Measurements from ENCODE around the gene PLEKHA5. TPM values are rescaled to one million over a fixed set of nuclear protein-coding genes. Genes with fewer than 3 reads are reported as not detected.

Gene PLEKHA5
- total and polyA plus RNA-seq, 7 donors, result 7.0 to 32.6 (median 14.7) TPM

DNA sequence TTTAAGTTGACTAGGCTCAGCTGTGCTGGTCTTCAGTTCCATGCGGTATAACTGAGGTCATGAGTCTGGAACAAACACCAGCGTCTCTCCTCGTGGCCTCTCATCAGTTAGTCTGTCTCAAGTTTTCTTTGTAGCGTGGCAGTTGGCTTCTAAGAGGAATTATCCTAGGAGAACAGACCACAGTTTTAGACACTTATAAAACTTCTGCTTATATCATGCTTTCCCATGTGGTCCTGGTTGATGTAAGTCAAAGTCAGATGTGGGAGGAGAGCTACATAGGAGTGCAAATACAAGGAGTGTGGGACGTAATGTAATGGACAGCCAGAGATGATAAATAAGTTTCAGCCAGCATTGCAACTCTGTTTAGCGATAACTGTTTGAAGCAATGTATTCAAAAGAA lies 14.8 kb downstream of the PLEKHA5 start:
- H3K27ac ChIP-seq, result no peak overlapping the region
- H3K9me3 ChIP-seq, result no peaks in the 10 kb centered on the region
- WGBS, 2 donors, result 88 to 92% methylated on average over 6 of the region's 6 CpGs
- DNase-seq, result no peak
- peaks cover 0 to 8% (median 0%) of the 10 kb centered on the region in 4 donors for H3K4me1 ChIP-seq
- intact Hi-C loops (cut with DNase I), result no loop called here
- no peak overlapping the region for H3K4me3 ChIP-seq
- H3K36me3 ChIP-seq, result peaks cover 0 to 5% (median 0%) of the 10 kb centered on the region in 4 donors
- TF ChIP-seq, protein P1, sequence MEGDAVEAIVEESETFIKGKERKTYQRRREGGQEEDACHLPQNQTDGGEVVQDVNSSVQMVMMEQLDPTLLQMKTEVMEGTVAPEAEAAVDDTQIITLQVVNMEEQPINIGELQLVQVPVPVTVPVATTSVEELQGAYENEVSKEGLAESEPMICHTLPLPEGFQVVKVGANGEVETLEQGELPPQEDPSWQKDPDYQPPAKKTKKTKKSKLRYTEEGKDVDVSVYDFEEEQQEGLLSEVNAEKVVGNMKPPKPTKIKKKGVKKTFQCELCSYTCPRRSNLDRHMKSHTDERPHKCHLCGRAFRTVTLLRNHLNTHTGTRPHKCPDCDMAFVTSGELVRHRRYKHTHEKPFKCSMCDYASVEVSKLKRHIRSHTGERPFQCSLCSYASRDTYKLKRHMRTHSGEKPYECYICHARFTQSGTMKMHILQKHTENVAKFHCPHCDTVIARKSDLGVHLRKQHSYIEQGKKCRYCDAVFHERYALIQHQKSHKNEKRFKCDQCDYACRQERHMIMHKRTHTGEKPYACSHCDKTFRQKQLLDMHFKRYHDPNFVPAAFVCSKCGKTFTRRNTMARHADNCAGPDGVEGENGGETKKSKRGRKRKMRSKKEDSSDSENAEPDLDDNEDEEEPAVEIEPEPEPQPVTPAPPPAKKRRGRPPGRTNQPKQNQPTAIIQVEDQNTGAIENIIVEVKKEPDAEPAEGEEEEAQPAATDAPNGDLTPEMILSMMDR (IDR thresholded peaks at IDR 0.05), result no peak
- TF ChIP-seq EP300 (IDR thresholded peaks at IDR 0.05), result no peak
- no peak for TF ChIP-seq POLR2A (IDR thresholded peaks at IDR 0.05)
- no peak for TF ChIP-seq POLR2AphosphoS5 (IDR thresholded peaks at IDR 0.05)
- H3K27me3 ChIP-seq, result no peaks in the 10 kb centered on the region

- intact Hi-C loops (cut with DNase I), result no loop called here
Observed at GRCh38 chr12:19144985-19145384, 15.5 kb downstream of the PLEKHA5 start.

GRCh38 chr12:19148860-19149259 lies 19.3 kb downstream of the PLEKHA5 start:
- Histone ChIP-seq H3K4me3 (no peak overlapping the region), H3K4me1 (no peaks in the 10 kb centered on the region), H3K27ac (no peak overlapping the region), H3K27me3 (no peaks in the 10 kb centered on the region), H3K36me3 (no peaks in the 10 kb centered on the region), H3K9me3 (no peaks in the 10 kb centered on the region)
- intact Hi-C loops (cut with DNase I), result no loop called here
- DNase-seq, result no peak
- no peak for TF ChIP-seq EP300 (IDR thresholded peaks at IDR 0.05)
- TF ChIP-seq, protein P1 (IDR thresholded peaks at IDR 0.05), result no peak
- no peak for TF ChIP-seq POLR2AphosphoS5 (IDR thresholded peaks at IDR 0.05)
- no peak for TF ChIP-seq POLR2A (IDR thresholded peaks at IDR 0.05)

More at GRCh38 chr12:19144985-19145384, 15.5 kb downstream of the PLEKHA5 start:
- Histone ChIP-seq H3K4me1 (peaks cover 0 to 8% (median 0%) of the 10 kb centered on the region in 4 donors), H3K9me3 (no peaks in the 10 kb centered on the region), H3K27me3 (no peaks in the 10 kb centered on the region), H3K27ac (no peak overlapping the region), H3K36me3 (peaks cover 0 to 2% (median 0%) of the 10 kb centered on the region in 4 donors), H3K4me3 (no peak overlapping the region)
- 18 to 55% methylated on average over 2 of the region's 2 CpGs for WGBS, 2 donors
- DNase-seq, result no peak
- TF ChIP-seq POLR2A (IDR thresholded peaks at IDR 0.05) (no peak), EP300 (IDR thresholded peaks at IDR 0.05) (no peak), POLR2AphosphoS5 (IDR thresholded peaks at IDR 0.05) (no peak)
- TF ChIP-seq, protein P1 (IDR thresholded peaks at IDR 0.05), result no peak

- TF ChIP-seq EP300 (IDR thresholded peaks at IDR 0.05), result no peak
- TF ChIP-seq POLR2AphosphoS5 (IDR thresholded peaks at IDR 0.05), result no peak
- TF ChIP-seq, protein P1 (IDR thresholded peaks at IDR 0.05), result no peak
- no peak for TF ChIP-seq POLR2A (IDR thresholded peaks at IDR 0.05)
- H3K4me1 ChIP-seq, result no peaks in the 10 kb centered on the region
- H3K4me3 ChIP-seq, result no peak overlapping the region
- H3K27me3 ChIP-seq, result no peaks in the 10 kb centered on the region
- intact Hi-C loops (cut with DNase I), result no loop called here
- H3K9me3 ChIP-seq, result no peaks in the 10 kb centered on the region
- H3K36me3 ChIP-seq, result no peaks in the 10 kb centered on the region
- 83 to 85% methylated on average over 2 of the region's 2 CpGs for WGBS, 2 donors
- no peak for DNase-seq
- H3K27ac ChIP-seq, result no peak overlapping the region
Observed at GRCh38 chr12:19150273-19150900, 20.9 kb downstream of the PLEKHA5 start.

- Histone ChIP-seq H3K27ac (no peak overlapping the region), H3K27me3 (no peaks in the 10 kb centered on the region), H3K36me3 (no peaks in the 10 kb centered on the region), H3K9me3 (no peaks in the 10 kb centered on the region), H3K4me3 (no peak overlapping the region), H3K4me1 (no peaks in the 10 kb centered on the region)
- no peak for DNase-seq
- TF ChIP-seq, protein P1 (IDR thresholded peaks at IDR 0.05), result no peak
- TF ChIP-seq POLR2AphosphoS5 (IDR thresholded peaks at IDR 0.05) (no peak), EP300 (IDR thresholded peaks at IDR 0.05) (no peak), POLR2A (IDR thresholded peaks at IDR 0.05) (no peak)
- 94 to 100% methylated on average over 1 of the region's 1 CpG for WGBS, 2 donors
- intact Hi-C loops (cut with DNase I), result no loop called here
Observed at GRCh38 chr12:19151298-19151697, 21.8 kb downstream of the PLEKHA5 start.

All from sigmoid colon (tissue), 7 donors.